ENCODE results near the gene GOT2.
A peak's percentile ranks its signal among the peaks of the same experiment; 100 is the strongest.
"Not testable (repeated sequence)": the region's sequence is repeated elsewhere in the genome, so short reads cannot be mapped to it uniquely, and the experiment has no call there.

GOT2 gene

GRCh38 chr16:58716468-58716867 is 17.6 kb downstream of the GOT2 start:
- no peak for DNase-seq

- DNase-seq = no peak
These were observed 20.4 kb downstream of the GOT2 start for GRCh38 chr16:58713742-58714141.

- DNase-seq = no peak
These were observed 24.8 kb downstream of the GOT2 start for GRCh38 chr16:58709333-58709732.

- DNase-seq = peak; percentile 19
These were observed 35.0 kb downstream of the GOT2 start for GRCh38 chr16:58699151-58699550.

GRCh38 chr16:58695368-58695767 is 38.7 kb downstream of the GOT2 start:
- DNase-seq = no peak

GRCh38 chr16:58692450-58692849 is 41.7 kb downstream of the GOT2 start:
- DNase-seq = no peak

GRCh38 chr16:58686985-58687706 is 47.0 kb downstream of the GOT2 start:
- not testable (repeated sequence) for DNase-seq

- DNase-seq = no peak
These were observed 49.0 kb downstream of the GOT2 start for GRCh38 chr16:58685084-58685449.

- no peak for DNase-seq
These were observed 49.6 kb downstream of the GOT2 start, which contains the start of gene SLC38A7 for GRCh38 chr16:58684354-58685083. SLC38A7 (minus strand) TSS chr16:58684770; CDS start chr16:58680126, 4,644 bp downstream.

- DNase-seq = no peak
These were observed 50.1 kb downstream of the GOT2 start for GRCh38 chr16:58684001-58684353.

GRCh38 chr16:58679763-58680162 is 54.4 kb downstream of the GOT2 start:
- DNase-seq = no peak

- DNase-seq = peak; percentile 6
These were observed 55.4 kb downstream of the GOT2 start for GRCh38 chr16:58678716-58679115.

- no peak for DNase-seq
These were observed 55.8 kb downstream of the GOT2 start for GRCh38 chr16:58678269-58678668.

GRCh38 chr16:58670946-58671583 is 63.1 kb downstream of the GOT2 start:
- DNase-seq = no peak

GRCh38 chr16:58670177-58670576 is 63.9 kb downstream of the GOT2 start:
- DNase-seq = no peak

GRCh38 chr16:58665200-58665599 is 68.9 kb downstream of the GOT2 start:
- no peak for DNase-seq

- DNase-seq = peak; percentile 36
These were observed 72.8 kb downstream of the GOT2 start for GRCh38 chr16:58661199-58661830.

GRCh38 chr16:58659911-58660310 is 74.2 kb downstream of the GOT2 start:
- not testable (repeated sequence) for DNase-seq

- DNase-seq = peak; percentile 15
These were observed 75.3 kb downstream of the GOT2 start for GRCh38 chr16:58658796-58659211.
